Peyer's patch (tissue), 4 donors: ENCODE results near the gene ZNF618. TPM values are rescaled to one million over a fixed set of nuclear protein-coding genes. Genes with fewer than 3 reads are reported as not detected.

Experiments
- DNase-seq, 3 donors: peaks; one replicate each; pipeline ENCODE4 v3.0.0-alpha.2; 2017 to 2019
- H3K27ac ChIP-seq, 4 donors: fragments of 200-600 bp; sonication (generic); one replicate each; pipeline ENCODE4 v1.5.1; 2016 to 2019
- H3K27me3 ChIP-seq, 2 donors: fragments of 200-600 bp; sonication (generic); one replicate each; pipeline ENCODE4 v1.5.1; 2019
- H3K36me3 ChIP-seq, 3 donors: fragments of 200-600 bp; sonication (generic); one replicate each; pipeline ENCODE4 v1.5.1; 2016 to 2019
- H3K4me1 ChIP-seq, 4 donors: fragments of 200-600 bp; sonication (generic); one replicate each; pipeline ENCODE4 v1.5.1; 2016 to 2019
- H3K4me3 ChIP-seq, 4 donors: fragments of 200-600 bp; sonication (generic); 1 replicate in 3 of 4; 2 replicates in 1 of 4; pipeline ENCODE4 v1.5.1; 2016 to 2019; ENCODE audit warnings: mild to moderate bottlenecking in 1 of 4
- H3K9me3 ChIP-seq, 4 donors: fragments of 200-600 bp; sonication (generic); one replicate each; pipeline ENCODE4 v1.5.1; 2016 to 2019; ENCODE audit warnings: mild to moderate bottlenecking in 1 of 4
- CTCF ChIP-seq, 6 experiments: fragments of 450-650 bp in 4 of 6; fragments of 200-600 bp in 2 of 6; sonication (generic) in 1 of 6; IDR thresholded peaks; one replicate each; pipeline ENCODE4 v1.5.1; 2017 to 2019; ENCODE audit warnings: antibody characterized with exemption in 6 of 6, mild to moderate bottlenecking in 3 of 6, moderate library complexity in 1 of 6
- POLR2A ChIP-seq, 2 donors: fragments of 450-650 bp; IDR thresholded peaks; one replicate each; pipeline ENCODE4 v1.5.1; 2017; ENCODE audit warnings: antibody characterized with exemption in 2 of 2, mild to moderate bottlenecking in 2 of 2, moderate library complexity in 2 of 2
- total RNA-seq, 4 donors: library from RNA; depleted of rRNA; stranded (reverse); fragments of >200 nt; gene quantifications; one replicate each; pipeline ENCODE4 v1.1.0, GENCODE V29; 2016

The ZNF618 gene
- total RNA-seq, 4 donors from 2014 or later: 2.8 to 26.4 (median 4.1) TPM

GRCh38 chr9:113887436-113887835 lies 11.3 kb downstream of the ZNF618 start:
- Histone ChIP-seq H3K36me3 (no peaks in the 10 kb centered on the region), H3K4me1 (peaks cover 0 to 7% (median 0%) of the 10 kb centered on the region in 4 donors), H3K9me3 (no peaks in the 10 kb centered on the region), H3K4me3 (no peak overlapping the region), H3K27me3 (no peaks in the 10 kb centered on the region), H3K27ac (no peak overlapping the region)
- no peak for TF ChIP-seq POLR2A (IDR thresholded peaks at IDR 0.05)
- no peak for TF ChIP-seq CTCF (IDR thresholded peaks at IDR 0.05)
- DNase-seq: no peak

- TF ChIP-seq POLR2A (IDR thresholded peaks at IDR 0.05): no peak
- no peak for TF ChIP-seq CTCF (IDR thresholded peaks at IDR 0.05)
- Histone ChIP-seq H3K9me3 (no peaks in the 10 kb centered on the region), H3K27me3 (no peaks in the 10 kb centered on the region), H3K4me3 (no peak overlapping the region), H3K27ac (no peak overlapping the region), H3K4me1 (peaks cover 0 to 7% (median 0%) of the 10 kb centered on the region in 4 donors), H3K36me3 (no peaks in the 10 kb centered on the region)
- DNase-seq: no peak
Observed at GRCh38 chr9:113888336-113888735, 12.2 kb downstream of the ZNF618 start.

GRCh38 chr9:113888976-113889375 lies 12.9 kb downstream of the ZNF618 start:
- Histone ChIP-seq H3K4me3 (no peak overlapping the region), H3K4me1 (peaks cover 0 to 7% (median 0%) of the 10 kb centered on the region in 4 donors), H3K27me3 (no peaks in the 10 kb centered on the region), H3K36me3 (no peaks in the 10 kb centered on the region), H3K9me3 (no peaks in the 10 kb centered on the region), H3K27ac (no peak overlapping the region)
- TF ChIP-seq POLR2A (IDR thresholded peaks at IDR 0.05) (no peak), CTCF (IDR thresholded peaks at IDR 0.05) (no peak)
- no peak for DNase-seq

GRCh38 chr9:113890704-113891103 lies 14.6 kb downstream of the ZNF618 start:
- Histone ChIP-seq H3K27ac (no peak overlapping the region), H3K36me3 (no peaks in the 10 kb centered on the region), H3K4me1 (peaks cover 0 to 5% (median 0%) of the 10 kb centered on the region in 4 donors), H3K27me3 (no peaks in the 10 kb centered on the region), H3K9me3 (no peaks in the 10 kb centered on the region), H3K4me3 (no peak overlapping the region)
- no peak for DNase-seq
- no peak for TF ChIP-seq POLR2A (IDR thresholded peaks at IDR 0.05)
- TF ChIP-seq CTCF (IDR thresholded peaks at IDR 0.05): no peak

GRCh38 chr9:113892861-113893491 lies 16.9 kb downstream of the ZNF618 start:
- H3K4me1 ChIP-seq: no peaks in the 10 kb centered on the region
- TF ChIP-seq POLR2A (IDR thresholded peaks at IDR 0.05): no peak
- TF ChIP-seq CTCF (IDR thresholded peaks at IDR 0.05): no peak
- H3K27ac ChIP-seq: no peak overlapping the region

More at GRCh38 chr9:113892861-113893491, 16.9 kb downstream of the ZNF618 start:
- Histone ChIP-seq H3K4me3 (no peak overlapping the region), H3K27me3 (no peaks in the 10 kb centered on the region), H3K36me3 (no peaks in the 10 kb centered on the region), H3K9me3 (no peaks in the 10 kb centered on the region)
- DNase-seq: no peak
